HL-60/S4 treated with retinoic acid at 250 ng/mL for 4 days and 3 days (cell line): ENCODE results near the gene NRP2.

ENCODE experiments used
- in situ Hi-C: fragments of 300-500 bp; cut with MboI; formaldehyde crosslinking; loops from 2 replicates; pipeline ENCODE4 v1.7.0; 2022; ENCODE audit warnings: low sequenced_read_pairs

NRP2 gene

DNA sequence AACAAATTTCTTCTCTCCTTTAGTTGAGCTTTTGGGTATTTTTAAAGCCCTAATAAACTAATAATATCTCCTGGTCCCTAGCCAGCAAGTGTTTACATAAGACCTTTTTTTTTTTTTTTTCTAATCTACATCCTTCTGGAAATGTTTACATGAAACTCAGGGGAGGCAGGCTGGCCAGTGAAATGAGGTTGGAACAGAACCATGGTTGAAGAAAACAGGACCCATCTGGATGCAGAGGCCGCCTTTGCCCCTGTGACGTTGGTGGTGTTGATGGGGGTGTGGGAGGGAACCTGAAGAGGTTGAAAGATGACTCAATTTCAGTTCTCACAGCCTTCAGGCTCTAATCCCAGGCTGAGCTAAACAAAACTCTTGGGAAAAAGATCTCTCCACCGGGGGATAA, 118.5 kb downstream of the NRP2 start:
- in situ Hi-C loops: no loop called here

DNA sequence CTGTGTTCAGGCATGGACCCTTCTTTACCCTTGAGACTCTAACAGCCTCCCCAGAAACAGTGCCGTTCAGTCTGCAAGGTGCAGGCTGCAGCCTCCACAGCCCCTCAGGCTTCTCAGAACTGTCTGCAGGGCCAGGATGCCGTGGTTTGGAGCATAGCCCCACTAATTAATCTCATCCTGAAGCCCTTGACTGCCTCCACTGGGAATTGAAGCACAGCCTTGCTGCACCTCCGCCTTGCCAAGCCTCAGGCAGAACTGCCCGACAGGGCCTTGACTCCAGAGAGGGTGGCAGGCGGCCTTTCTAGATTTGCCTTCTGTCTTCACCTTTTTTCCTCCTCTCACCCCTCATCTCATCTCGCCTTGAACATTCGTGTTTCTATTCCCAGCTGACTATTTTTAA, 119.8 kb downstream of the NRP2 start:
- in situ Hi-C loops: no loop called here

DNA sequence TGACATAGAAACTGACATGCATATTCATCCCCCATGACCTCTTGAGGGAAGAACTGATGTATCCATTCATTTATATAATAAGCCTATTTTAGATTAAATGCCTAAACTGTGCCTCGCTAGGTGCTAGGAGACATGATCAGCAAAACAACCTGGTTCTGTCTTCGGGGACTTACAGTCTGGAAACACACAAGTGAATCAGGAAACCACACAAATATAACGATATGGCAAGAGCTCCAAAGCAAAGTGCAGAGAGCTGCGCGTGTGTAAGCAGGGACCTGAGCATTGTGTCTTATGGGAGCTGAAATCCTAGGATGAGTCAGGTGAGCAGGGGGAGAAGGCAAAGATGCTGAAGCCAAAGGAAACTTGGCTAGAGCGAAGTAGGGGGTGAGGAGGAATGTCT, 120.6 kb downstream of the NRP2 start:
- in situ Hi-C loops: no loop called here

DNA sequence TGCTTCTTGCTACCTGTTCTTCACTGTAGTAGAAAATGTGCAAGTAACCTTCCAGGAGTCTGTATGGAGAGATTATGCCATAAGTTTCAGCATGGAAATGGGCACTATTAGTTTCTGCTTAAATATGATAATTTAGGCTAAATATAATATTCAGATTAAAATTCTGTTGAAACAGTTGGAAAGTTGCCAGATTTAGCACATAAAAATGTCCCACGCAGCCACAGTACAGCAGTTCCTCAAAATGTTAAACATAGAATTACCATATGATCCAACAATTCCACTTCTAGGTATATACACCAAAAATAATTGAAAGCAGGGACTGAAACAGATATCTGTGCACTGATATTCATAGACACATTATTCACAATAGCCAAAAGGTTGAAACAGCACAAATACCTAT, 121.2 kb downstream of the NRP2 start:
- in situ Hi-C loops: no loop called here

- in situ Hi-C loops: no loop called here
These were observed 122.8 kb downstream of the NRP2 start for GRCh38 chr2:205805136-205805535.

DNA sequence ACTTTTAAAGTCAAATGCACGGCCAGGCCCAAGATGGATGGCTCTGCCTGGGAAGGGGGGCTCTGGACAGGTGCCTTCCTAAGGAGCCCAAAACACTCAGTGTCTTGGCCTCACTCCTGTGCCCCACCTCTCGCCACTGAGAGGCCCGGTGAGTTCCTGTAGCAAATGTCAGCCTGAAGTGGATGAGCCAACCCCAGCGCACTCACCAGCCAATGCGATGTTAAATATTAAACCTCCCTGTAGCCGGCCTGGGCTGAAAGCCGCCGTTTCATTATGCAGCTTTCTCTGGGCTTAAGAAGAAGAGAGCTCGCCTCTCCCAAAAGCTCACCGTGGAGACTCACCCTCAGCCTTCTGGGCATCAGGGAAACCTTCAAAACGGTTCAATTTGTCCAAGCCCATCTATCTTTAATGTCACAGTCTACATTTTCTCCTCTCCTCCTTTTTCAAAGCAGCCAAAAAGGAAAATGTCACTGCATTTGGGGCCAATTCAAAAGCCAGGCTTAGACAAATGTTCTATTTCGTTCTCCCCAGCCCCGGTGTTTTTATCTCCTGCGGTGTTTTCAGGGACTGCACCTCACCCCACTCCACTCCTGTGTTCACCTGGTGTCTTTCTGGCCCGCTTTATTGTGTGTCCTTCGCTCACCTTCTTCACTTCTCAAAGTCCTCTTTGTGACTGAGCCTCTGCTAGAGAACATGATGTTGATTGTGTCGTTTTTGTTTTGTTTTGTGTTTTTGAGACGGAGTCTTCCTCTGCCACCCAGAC, 124.0 kb downstream of the NRP2 start:
- in situ Hi-C loops: no loop called here

GRCh38 chr2:205807229-205807628, 124.9 kb downstream of the NRP2 start:
- in situ Hi-C loops: no loop called here

- in situ Hi-C loops: no loop called here
These were observed 125.5 kb downstream of the NRP2 start for GRCh38 chr2:205807758-205808157.

DNA sequence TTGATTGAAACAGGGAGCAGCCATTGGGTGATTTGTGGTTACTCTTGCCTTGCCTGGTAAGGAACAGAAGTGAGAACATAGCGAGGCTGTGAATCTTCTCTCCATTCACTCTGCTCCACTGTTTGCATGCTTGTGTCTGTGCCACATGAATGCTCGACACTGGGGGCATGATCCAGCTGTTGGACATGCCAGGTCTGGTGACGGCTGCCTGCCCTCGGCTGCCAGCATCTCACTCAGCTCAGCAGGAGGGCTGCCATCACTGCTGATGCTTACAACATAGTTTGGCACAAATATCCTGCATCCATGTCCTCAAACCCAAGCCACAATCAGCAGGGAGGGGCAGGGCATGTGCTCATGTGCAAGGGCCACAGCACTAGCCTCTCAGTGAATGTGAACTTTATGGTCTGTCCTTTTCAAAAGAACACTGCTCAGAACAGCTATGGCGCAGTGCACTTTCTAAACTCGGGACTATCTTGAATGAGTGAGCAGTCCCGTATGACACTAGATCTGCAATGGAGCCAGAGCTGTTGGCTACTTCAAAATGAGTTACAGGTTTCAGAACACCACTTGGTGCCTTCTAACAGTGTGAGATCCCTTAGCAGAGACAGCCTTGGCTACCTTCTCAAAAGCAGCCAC, 126.3 kb downstream of the NRP2 start:
- in situ Hi-C loops: no loop called here

DNA sequence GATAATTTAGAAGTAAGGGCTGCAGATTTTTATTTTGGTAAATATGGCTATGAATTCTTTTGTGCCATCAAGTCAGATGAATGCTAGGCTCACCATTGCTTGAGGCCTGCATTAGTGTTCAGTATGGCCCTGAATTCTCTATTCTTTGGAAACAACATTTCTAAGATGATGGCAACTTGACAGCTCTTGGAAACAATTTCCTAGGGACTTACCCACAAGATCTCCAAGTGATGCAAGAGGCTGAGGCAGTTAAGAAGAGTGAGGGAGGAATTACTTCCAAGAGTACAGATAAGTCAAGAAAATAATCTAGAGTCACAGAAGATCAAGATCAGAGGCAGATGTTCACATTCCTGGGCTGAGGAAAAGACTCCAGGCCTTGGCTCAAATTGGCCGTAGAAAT, 129.1 kb downstream of the NRP2 start:
- in situ Hi-C loops: no loop called here

- in situ Hi-C loops: no loop called here
These were observed 131.7 kb downstream of the NRP2 start for GRCh38 chr2:205814039-205814364.

DNA sequence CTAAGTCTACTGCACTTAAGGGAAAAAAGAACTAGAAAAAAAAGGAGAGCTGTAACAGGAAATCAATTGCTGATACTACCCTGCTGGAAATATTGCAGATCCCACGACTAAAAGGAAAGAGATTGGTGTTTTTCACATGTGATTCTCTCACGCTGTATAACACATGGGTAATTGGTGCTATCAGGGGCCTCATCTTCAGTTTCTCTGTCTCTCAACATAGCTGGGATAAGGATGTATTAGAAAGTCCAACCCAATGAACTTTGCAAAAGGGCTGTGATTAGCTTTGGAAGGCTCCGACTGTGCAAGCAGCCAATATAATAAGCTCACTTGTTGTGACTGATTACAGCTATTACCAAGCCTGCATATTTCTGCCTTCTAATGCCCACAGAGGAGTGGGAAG, 133.4 kb downstream of the NRP2 start:
- in situ Hi-C loops: no loop called here

DNA sequence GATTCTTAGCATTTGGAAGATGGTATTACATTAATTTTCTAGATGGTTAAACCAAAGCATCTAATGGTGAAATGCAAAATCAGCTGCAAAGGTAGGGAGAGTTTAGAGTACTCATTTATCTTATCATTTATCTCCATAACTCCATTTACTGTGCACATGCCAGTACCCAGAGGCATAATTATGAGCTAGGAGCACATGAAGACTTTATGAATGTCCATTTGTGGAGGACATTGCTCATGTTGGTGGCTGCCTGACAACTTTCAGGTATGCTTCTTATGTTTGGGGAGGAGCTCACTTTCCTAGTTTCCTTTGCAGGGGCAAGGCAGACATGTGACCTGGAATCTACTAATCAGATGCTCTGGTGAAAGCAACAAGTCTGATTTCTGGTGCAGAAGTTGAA, 134.0 kb downstream of the NRP2 start:
- in situ Hi-C loops: no loop called here

GRCh38 chr2:205822579-205822978, 140.3 kb downstream of the NRP2 start:
- in situ Hi-C loops: no loop called here

DNA sequence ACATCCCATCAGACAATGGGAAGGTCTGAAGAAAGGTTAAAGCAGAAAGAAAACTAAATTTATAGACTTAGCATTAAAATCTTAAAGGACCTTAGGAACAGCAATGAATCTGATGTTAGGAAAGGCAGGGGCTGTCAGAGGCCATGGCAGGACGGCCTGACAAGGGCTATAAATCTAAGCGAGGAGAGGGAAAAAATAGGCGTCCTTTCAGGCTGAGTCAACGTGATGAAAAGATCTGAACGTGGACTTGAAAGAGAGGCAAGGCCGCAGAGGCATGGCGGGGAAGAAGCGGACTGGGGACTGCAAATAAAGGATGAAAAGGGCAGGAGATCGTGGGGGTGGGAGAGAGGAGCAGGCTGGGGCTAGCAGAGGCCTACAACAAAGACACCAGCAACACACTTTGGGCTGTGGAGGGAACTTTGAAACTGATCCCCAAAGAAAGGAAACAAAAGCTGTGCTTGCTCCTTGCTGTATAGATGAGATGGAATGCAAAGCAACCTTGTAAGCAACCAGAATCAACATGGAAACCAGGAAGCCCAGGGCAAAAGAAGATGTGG, 145.6 kb downstream of the NRP2 start:
- in situ Hi-C loops: no loop called here

GRCh38 chr2:205833864-205834263, 151.6 kb downstream of the NRP2 start:
- in situ Hi-C loops: no loop called here

DNA sequence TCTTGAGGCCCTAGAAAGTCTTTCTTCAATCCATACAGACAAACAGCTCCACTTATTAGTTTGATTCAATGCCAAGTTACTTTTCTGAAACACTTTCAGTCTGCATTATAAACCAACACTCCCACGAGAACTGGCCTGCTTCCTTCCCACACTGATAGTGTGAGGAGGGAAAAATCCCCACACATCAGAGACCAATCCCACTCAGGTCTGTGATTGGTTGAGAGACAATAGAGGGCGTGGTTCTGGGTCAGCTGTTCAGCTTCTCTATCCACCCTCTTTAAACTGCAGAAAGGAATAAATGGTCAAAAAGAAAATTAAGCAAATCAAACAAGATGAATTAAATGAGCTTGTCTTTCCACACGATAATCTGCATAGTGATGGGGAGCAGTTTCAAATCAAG, 152.5 kb downstream of the NRP2 start:
- in situ Hi-C loops: no loop called here

- in situ Hi-C loops: no loop called here
These were observed 153.0 kb downstream of the NRP2 start for GRCh38 chr2:205835251-205835791.

- in situ Hi-C loops: no loop called here
These were observed 153.6 kb downstream of the NRP2 start for GRCh38 chr2:205835923-205836322.

DNA sequence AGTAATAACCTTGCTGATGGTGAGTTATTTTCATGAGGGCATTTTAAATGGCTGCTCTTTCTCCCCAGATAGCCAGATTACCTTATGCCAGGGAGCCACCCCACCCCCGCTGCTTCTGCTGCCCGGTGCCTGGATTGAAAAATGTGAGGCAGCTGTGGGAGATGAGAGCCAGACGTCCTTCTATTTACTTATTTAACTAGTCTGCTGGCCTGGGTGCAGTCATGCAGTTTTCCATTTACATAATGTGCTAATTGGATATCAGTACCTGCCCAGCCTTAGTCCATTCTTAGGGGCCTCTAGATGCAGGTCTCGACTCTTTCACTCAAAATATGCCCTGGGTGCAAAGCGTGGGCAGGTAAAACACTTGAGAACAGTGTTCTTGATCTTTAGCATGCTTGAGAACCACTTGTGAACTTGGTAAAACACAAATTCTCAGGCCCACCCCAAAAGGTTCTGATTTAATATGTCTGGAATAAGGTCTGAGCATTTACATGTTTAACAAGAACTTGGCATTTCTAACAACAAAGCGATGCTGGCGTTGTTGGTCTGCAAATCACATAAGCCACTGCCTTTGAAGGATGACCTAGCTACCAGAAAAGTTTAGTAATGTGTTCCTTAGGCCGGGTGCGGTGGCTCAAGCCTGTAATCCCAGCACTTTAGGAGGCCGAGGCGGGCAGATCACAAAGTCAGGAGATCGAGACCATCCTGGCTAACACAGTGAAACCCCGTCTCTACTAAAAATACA, 154.3 kb downstream of the NRP2 start:
- in situ Hi-C loops: no loop called here

- in situ Hi-C loops: no loop called here
These were observed 155.4 kb downstream of the NRP2 start for GRCh38 chr2:205837663-205838062.

GRCh38 chr2:205845446-205845845, 163.1 kb downstream of the NRP2 start:
- in situ Hi-C loops: no loop called here
